Kidney (tissue), 14 donors: ENCODE measurements around the gene GPR143. TPM values are rescaled to one million over a fixed set of nuclear protein-coding genes. Genes with fewer than 3 reads are reported as not detected.

Experiments used
- DNase-seq, 5 donors: peaks; one replicate each; pipeline ENCODE4 v3.0.0-alpha.2; 2013 to 2020
- FAIRE-seq: peaks from 2 replicates; lab custom pipeline; 2012; peaks lifted over from hg19 to GRCh38; lab: Jason Lieb, UNC
- H3K27ac ChIP-seq, 2 donors: one replicate each; pipeline ENCODE4 v1.7.0; 2013; ENCODE audit warnings: low read depth in 2 of 2, low read length in 2 of 2, inconsistent platforms in 1 of 2
- H3K27me3 ChIP-seq: one replicate; pipeline ENCODE4 v1.7.1; 2013; ENCODE audit warnings: low read length, inconsistent platforms; ENCODE audit not compliant: control insufficient read depth, insufficient read depth
- H3K36me3 ChIP-seq, 3 donors: one replicate each; pipeline versions ENCODE4 v1.7.0 to v1.7.1; 2013; ENCODE audit warnings: low read length in 3 of 3, control low read depth in 1 of 3, inconsistent platforms in 1 of 3; ENCODE audit not compliant: insufficient read depth in 3 of 3, control insufficient read depth in 2 of 3
- H3K4me1 ChIP-seq, 3 donors: one replicate each; pipeline versions ENCODE4 v1.7.0 to v1.7.1; 2013; ENCODE audit warnings: low read length in 3 of 3, inconsistent platforms in 1 of 3, low read depth in 1 of 3; ENCODE audit not compliant: control insufficient read depth in 2 of 3, insufficient read depth in 2 of 3
- H3K4me3 ChIP-seq, 3 donors: one replicate each; pipeline versions ENCODE4 v1.7.0 to v1.8.1; 2013; ENCODE audit warnings: low read length in 3 of 3, control low read depth in 1 of 3, inconsistent platforms in 1 of 3
- H3K9ac ChIP-seq, 3 donors: one replicate each; pipeline versions ENCODE4 v1.7.0 to v1.7.1; 2013; ENCODE audit warnings: low read length in 3 of 3, control low read depth in 1 of 3, inconsistent platforms in 1 of 3
- H3K9me3 ChIP-seq, 3 donors: one replicate each; pipeline versions ENCODE4 v1.7.0 to v1.7.1; 2013; ENCODE audit warnings: low read length in 3 of 3, control low read depth in 1 of 3, inconsistent platforms in 1 of 3; ENCODE audit not compliant: control insufficient read depth in 2 of 3, insufficient read depth in 1 of 3
- CTCF ChIP-seq: IDR thresholded peaks from 3 replicates; pipeline ENCODE4 v1.5.1; 2012; ENCODE audit warnings: mild to moderate bottlenecking, moderate library complexity, borderline replicate concordance; ENCODE audit not compliant: insufficient read depth; ENCODE audit errors: extremely low read depth
- intact Hi-C: fragments of 100-400 bp; cut with DNase I; formaldehyde crosslinking; loops from one replicate; pipeline ENCODE4 v1.11.1; 2022
- polyA plus RNA-seq: library from polyadenylated mRNA; stranded (reverse); fragments of 350-450 nt; fragmentation: Illumina TruSeq; extraction: RNeasy Lipid Tissue Mini Kit (QIAGEN cat#74804); gene quantifications from one replicate; pipeline ENCODE4 v1.2.3, GENCODE V29; 2014; ENCODE audit warnings: low read depth, low replicate concordance; ENCODE audit not compliant: insufficient read depth
- total RNA-seq: library from RNA; stranded (reverse); fragmentation: NEBNext Ultra II Directional; extraction: Animal tissue kit (Norgen Biotek cat#: 25700); gene quantifications from one replicate; pipeline ENCODE4 v1.2.1, GENCODE V29; 2021
- donor health status: control.
- donor health status: control.
- donor health status: control.
- donor health status: control.
- donor health status: control.
- donor health status: DM: yes; HTN: yes; CAD: no.
- donor health status: Normal renal cell carcinoma (clear cell type).

Gene GPR143
- total and polyA plus RNA-seq, 2 donors from 2014 or later: 8.2 to 8.7 TPM

- intact Hi-C loops: no loop called here
- Histone ChIP-seq H3K9me3 (peaks cover 0 to 6% (median 0%) of the 10 kb centered on the region in 3 donors), H3K27ac (no peak overlapping the region), H3K27me3 (no peaks in the 10 kb centered on the region), H3K4me3 (no peak overlapping the region), H3K36me3 (no peaks in the 10 kb centered on the region), H3K4me1 (no peaks in the 10 kb centered on the region), H3K9ac (no peak overlapping the region)
- FAIRE-seq (no peak), DNase-seq (no peak)
- no peak for TF ChIP-seq CTCF
Measured at GRCh38 chrX:9730078-9730477, 35.6 kb downstream of the GPR143 start.

- Histone ChIP-seq H3K9ac (no peak overlapping the region), H3K36me3 (no peaks in the 10 kb centered on the region), H3K4me1 (no peaks in the 10 kb centered on the region), H3K27me3 (no peaks in the 10 kb centered on the region), H3K9me3 (peaks cover 0 to 6% (median 0%) of the 10 kb centered on the region in 3 donors), H3K4me3 (no peak overlapping the region), H3K27ac (no peak overlapping the region)
- DNase-seq: peak in 1 of 5 donors; percentile 22
- intact Hi-C loops: no loop called here
- FAIRE-seq: no peak
- no peak for TF ChIP-seq CTCF
Measured at GRCh38 chrX:9729171-9729885, 36.3 kb downstream of the GPR143 start.

- no peak for TF ChIP-seq CTCF
- Histone ChIP-seq H3K27ac (no peak overlapping the region), H3K4me1 (no peaks in the 10 kb centered on the region), H3K9ac (no peak overlapping the region), H3K27me3 (no peaks in the 10 kb centered on the region), H3K9me3 (peaks cover 0 to 6% (median 0%) of the 10 kb centered on the region in 3 donors), H3K36me3 (no peaks in the 10 kb centered on the region), H3K4me3 (no peak overlapping the region)
- intact Hi-C loops: no loop called here
- FAIRE-seq (no peak), DNase-seq (no peak)
Measured at GRCh38 chrX:9728261-9728660, 37.4 kb downstream of the GPR143 start.
